ENCODE results near the gene SUGCT.

SUGCT gene

DNA sequence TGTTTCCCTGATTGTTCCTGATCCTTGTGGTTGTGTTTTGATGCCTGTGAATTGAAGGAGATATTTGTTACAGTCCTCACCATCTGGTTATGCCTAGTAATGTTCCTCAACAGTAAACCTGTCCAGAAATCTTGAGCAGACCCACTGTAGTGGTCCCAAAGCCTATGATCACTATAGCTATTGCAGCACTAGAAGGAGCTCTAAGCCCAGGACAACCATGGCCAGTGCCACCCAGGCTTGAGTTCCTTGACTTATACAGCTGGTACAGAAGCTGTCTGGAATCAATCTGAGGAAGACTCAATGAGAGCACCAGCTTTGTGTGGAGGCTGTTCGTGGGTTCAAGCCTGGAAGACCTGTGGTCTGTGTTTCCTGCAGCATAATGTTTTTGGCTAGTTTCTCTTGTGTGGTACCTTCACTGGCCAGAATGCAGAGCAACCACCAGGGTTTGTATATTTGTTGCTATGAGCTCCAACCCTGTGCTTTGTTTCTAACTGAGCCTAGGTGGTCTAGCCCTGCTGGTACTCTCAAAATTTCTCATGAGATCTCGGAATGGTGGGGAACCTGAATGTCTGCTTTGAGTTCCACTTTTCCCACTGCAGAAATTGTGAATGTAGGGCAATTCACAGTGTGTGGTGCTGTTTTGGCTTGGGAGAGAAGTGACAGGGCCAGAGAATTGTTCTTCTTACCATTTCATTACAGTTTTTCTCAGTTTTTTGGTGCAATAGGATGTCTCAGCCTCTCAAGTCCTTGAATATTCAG, 355.2 kb downstream of the SUGCT start:
- FAIRE-seq = no peak

DNA sequence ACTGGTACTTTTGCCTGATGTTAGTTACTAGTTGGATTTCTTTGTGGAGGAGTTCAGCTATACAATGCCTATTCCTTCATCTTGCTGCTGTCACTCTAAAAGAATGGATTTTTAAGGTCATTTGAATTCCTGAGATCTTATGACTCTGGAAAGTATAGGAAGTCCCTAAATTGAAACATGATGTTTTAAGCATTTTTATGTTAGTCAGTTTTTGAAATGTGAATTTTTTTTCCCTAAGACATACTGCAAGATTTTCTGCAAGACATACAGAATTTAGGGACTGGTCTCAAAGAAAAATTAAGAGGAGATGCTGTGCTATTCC, 355.8 kb downstream of the SUGCT start:
- no peak for FAIRE-seq

DNA sequence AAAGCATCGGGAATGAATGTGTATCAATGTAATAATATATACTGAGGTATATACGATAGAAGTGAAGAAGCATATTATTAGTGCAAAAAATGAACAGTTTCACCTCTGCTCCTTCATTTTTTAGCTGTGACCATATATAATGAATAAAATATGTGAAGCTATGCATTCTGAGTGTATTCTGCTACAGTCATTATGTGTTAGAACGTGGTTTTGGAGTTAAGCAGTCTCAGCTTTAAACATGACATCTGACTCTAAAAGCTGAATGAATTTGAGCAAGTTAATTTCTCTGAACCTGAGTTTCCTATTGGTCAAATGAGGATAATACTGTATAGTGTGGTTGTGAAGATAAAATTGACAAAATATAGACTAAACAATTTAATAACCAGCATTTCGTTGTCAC, 358.1 kb downstream of the SUGCT start:
- FAIRE-seq = no peak

DNA sequence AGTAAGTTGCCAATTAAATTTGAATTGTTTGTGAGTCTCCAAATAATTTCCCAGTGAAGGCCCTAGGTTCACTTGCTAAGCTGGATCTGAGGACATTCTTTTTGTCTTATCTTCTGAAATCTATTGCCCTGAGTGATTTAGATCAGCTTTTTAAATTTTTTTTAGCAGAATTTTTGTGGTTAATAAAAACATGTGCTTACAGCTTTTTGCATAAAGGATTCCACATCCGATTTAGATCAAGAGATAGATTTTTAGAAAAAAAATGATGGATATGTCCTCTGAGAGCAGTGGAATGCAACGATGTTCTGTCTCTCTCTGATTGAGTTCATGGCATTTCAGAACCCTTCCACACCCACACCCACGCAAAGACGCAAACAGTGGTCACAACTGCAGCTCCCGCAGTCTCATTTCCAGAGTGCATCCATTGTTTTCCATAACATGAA, 358.8 kb downstream of the SUGCT start:
- no peak for FAIRE-seq

DNA sequence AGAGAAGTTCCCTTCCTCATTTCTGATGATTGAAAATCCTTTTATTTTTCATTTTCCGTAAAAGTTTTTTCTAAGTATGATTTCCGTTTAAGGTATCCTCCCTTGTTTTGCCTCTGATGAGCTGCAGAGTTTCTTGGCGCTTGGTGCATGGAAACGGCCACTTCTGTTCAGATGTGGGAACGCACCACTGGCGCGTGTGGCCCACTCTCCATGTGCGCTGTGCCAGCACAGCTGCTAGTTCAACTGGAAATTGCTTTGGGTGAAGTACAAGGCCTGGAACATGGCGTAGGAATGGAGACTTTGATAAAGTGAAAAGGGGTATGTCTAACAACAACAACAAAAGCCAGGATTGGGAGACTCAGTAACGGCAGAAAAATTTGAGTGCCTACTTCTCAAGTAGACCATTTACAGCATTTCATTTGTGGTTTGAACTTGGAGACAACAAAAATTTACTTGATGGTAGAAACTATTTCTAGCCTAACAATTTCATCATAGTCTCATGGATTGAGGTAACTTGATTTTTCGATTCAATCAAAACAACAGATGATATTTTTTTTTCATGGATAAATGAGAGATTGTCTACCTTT, 364.2 kb downstream of the SUGCT start:
- no peak for FAIRE-seq

DNA sequence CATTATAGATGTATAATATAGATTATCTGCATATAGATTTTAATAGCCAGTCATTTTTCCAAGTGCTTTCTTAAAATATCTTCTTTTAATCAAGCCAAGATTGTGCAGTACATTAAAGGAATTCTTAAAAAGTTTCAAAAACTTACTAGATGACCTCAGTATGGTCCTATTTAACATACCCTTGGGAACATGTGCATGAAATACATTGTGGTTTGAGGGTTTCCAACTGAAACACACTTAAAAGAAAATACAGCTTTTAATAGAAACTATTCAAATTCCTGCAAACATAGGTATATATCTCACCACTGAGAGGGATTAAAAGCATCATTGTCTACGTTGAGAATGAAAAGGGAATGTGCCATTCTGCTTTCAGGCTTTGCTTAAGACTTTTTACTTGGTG, 364.9 kb downstream of the SUGCT start:
- no peak for FAIRE-seq

DNA sequence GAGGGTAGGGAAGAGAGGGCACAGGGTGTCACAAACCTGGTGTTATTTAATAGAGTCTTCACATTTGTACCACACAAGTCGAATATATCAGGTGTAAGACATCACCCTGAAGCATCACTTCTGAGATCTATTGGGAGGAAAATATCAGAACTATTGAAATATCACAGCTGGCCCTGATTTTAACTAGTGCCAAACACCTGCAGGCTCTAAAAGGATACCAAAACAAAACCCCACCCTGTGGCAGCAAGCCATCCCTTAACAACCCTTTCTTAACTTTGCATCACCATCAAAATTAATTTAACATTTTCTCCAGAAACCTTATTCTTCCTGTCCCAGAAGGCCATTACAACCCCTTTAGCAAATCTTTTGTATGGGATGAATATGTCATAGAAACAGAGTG, 365.4 kb downstream of the SUGCT start:
- no peak for FAIRE-seq

DNA sequence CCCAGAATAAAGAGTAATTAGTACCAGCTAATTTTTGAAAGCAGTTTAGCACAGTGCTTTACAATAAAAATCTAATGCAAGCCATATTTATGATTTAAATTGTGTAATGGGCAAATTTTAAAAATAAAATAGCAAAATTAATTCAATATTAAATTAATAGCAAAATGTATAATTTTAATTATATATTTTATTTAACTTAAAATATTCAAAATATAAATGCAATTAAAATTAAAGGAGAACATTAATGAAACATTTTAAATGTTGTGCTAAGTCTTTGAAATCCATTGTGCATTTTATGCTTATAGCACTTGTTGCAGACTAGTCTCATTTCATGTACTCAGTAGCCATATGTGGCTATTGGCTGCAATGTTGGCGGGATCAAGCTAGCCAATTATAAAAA, 367.6 kb downstream of the SUGCT start:
- no peak for FAIRE-seq

DNA sequence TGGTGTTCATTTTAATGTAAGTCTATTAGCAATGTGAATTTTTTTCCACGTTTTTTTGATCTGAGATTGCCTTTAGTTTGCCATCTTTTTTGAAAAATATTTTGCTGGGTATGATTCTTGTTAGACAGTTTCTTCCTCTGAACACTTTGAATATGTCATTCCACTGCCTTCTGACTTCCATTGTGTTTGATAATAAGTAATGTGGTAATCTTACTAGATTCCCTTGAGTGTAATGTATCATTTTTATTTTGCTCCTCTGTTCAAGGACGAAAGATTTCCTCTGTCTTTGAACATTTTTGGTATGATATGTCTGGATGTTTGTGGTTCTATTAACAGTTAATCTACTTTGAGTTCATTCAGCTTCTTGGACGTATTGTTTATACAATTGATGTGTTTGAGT, 371.4 kb downstream of the SUGCT start:
- no peak for FAIRE-seq

DNA sequence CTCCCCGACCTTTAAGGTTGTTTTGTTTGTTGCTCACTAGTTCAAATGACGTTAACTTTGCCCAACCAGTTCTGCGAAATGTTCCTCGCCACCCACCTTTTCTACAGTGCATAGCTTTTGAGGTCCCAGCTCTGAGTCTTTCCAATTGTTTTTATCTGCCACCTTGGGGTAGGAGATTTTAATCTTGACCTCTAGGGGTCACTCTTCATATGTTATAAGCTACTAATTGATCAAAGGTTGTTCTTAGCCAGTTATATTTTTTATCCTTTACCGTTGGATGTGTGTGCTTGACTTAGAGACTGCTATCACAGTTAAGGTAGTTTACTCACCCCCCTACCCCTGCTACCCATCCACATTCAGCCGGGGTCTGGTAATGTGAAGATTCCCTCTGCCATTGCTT, 372.4 kb downstream of the SUGCT start:
- no peak for FAIRE-seq

DNA sequence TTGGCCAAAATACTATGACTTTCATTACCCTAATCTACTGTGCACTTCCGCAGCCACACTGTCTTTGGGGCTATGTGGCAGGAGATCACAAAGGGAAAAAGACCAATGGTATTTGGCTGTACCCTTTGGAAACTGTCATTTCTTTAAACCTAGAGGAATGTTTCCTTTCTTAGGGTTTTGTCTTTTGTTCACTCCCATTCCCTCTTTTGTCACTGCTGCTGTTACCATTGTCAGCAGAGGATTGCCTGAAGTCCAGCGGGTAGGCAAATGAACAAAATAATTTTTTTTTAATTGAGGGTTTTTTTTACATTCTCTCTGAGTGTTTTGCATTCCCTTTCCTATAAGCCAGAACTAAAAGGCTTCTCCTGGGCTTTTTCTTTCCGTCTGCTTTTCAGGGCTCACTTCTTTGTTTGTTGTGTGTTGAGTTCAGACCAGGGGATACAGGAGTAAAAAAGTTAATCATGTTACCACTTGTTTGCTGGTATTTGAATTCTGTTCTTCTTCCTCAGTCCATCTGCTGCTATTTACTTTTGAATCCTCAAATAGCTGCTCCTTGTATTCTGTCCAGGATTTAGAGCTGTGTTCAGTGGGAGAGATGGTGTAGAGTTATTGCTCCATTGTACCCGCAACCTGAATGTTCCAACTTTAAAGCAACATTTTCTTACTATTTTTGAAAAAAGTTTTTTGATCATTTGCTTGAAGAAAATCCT, 374.6 kb downstream of the SUGCT start:
- FAIRE-seq = no peak

DNA sequence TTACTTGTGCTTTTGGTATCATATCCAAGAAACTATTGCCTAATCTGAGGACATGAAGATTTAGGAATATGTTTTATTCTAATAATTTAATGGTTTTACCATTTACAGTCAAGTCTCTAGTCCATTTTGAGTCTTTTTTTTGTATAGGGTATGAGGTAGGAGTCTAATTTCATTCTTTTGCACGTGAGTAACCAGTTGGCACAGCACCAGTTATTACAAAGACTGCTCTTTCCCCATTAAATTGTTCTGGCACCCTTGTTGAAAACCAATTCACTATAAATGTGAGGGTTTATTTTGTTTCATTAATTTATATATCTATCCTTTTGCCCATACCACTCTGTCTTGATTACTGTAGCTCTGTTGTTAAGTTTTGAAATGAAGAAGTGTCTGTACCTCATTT, 381.6 kb downstream of the SUGCT start:
- FAIRE-seq = no peak

DNA sequence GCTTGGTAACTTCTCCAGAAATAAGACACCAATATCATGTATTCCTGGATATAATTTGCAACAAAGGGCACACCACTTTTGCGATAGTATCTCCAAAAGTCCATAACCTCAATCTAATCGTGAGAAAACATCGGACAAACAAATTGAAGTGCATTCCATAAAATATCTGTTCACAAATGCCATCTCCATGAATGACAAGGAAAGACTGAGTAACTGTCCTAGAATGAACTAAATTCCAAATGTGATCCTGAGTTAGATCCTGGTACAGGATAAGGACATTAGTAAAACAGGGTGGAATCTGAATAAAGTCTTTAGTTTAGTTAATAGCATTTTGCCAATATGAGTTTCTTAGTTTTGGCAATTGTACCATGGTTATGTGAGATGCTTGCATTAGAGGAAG, 384.2 kb downstream of the SUGCT start:
- no peak for FAIRE-seq

DNA sequence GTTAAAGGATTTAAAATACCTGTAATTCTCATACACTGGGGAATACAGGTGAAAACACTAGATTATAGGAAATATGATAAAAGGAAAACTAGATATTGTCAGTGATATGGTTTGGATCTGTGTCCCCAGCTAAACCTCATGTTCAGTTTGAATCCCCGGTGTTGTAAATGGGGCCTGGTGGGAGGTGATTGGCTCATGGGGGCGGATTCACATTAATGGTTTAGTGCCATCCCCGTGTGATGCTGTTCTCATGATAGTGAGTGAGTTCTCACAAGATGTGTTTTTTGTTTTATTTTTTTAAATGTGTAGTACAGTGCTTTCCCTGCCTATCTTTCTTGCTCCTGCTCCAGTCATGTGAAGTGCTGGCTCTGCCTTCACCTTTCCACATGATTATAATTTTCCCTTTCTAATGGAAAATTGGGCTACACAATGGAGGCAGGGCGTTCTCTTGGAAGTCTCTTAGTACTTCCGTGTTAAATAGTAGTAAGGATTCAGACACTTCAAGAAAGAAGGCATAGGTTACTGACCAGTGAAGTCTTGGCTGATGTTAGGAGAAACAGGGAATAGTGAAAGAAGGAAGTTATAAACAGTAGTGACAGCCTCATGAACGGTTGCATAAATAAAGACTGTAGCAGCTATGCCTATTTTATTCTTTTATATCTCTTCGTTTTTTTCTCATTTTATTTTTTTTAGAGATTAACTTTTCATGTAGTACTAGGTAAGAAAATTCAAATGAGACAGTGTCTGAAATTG, 386.4 kb downstream of the SUGCT start:
- FAIRE-seq = no peak

DNA sequence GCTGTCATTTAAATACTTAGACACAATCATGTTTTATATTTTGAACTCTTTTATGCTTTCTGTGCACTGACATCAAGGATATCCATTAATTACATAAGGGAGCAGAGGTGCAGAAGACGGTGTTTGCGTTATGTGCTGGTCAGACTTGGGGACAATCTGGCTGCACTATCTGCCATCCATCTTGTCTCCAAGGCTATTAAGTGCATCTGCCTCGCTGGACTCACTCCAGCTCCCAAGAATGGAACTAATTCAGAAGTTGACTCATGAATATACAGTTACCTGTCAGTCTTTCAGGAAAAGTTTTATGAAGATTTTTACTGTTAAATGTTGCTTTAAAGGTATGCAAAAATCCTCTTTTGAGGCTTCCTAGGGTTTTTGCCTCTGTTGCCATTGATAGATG, 391.0 kb downstream of the SUGCT start:
- no peak for FAIRE-seq

DNA sequence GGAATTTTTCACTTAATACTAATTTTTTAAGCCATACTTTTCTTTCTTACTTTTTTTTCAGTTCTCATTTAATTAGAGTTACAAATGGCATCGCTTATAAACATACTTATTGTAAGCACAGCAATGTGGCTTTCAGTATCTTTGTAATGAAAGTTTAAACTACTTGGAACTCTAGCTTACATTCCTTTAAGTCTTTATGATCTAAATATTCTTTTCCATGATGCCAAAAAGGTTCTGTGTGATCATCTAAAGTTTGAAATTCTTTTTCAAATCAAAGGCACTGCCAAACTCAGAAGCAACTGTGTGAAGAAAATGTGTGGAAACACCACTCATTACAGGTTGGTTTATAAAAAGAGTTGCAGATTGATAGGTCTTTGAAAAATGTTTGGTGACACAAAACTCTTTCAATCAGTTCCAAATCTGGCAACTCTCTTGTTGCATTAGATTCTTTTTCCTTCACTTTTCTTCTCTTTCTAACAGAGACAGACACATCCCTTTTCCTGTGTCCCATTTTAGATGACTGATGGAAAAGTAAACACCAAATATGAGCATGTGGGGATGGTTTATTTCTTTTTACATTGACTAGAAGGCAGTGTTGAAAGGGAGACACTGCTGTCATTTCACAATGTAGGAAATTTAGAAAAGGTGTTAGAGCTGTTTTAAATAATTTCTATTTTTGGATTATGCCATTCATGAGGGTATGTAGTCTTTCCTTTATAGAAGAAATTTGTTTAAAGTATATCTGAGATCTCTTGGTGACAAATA, 392.3 kb downstream of the SUGCT start:
- no peak for FAIRE-seq

DNA sequence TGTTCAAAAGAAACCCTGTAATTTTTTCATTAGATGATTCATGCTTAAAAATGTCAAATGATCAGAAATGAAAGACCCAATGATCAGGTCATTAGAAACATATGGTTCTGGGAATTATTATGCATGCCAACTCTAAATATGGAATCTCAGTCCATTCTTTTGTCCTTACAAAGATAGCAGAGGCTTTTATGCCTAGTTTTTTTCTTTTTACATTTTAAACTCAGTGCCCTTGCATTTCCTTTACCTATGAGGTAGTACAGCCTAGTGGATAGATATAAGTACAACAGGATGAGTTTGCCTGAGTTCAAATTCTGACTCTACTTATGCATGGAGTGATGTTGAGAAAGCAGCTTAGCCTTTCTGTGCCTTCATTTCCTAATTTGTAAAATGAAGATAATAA, 392.9 kb downstream of the SUGCT start:
- no peak for FAIRE-seq

DNA sequence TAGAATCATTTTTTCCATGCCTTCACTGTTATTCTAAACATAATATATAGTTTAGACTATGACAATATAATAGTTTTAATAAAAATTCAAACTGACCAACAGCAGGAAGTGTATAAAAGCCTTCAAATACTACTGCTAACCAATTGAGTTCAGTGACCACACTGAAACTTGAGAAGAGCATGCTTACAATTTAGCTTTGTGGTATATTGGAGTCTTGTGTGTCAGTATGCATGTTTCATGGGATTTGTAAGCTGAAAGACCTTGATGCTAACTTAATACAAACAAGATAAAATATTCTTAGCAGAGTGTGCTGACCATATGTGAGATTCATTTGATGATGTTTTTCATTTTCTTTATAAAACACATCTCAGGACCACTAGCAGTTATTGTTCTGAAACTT, 395.5 kb downstream of the SUGCT start:
- no peak for FAIRE-seq

DNA sequence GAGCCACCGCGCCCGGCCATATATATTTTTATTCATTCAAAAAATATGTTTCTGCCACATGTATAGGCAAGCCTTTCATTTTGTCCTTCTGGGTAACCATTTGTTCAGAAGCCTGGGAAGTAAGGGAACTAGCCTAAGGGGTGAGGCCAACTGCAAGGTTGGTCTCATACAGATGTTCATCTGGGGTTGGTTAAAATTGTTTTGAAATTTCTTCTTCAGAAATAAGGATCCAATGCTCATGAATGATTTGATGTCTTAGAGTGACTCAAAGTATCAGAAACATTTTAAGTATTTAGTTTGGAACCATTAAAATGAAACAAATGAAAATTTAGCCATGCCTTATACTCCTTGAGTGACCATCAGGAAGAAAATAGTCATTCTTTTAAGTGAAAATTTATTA, 397.2 kb downstream of the SUGCT start:
- FAIRE-seq = no peak

DNA sequence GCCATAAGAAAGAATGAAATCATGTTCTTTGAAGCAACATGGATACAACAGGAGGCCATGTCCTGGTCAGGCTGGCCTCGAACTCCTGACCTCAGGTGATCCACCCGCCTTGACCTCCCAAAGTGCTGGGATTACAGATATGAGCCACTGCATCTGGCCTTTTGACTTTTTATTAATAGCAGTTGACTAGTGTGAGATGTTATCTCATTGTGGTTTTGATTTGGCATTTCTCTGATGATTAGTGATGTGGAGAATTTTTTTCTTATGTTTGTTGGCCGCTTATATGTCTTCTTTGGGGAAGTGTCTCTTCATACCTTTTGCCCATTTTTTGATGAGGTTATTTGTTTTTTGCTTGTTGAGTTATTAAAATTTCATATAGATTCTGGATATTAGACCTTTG, 400.9 kb downstream of the SUGCT start:
- no peak for FAIRE-seq

DNA sequence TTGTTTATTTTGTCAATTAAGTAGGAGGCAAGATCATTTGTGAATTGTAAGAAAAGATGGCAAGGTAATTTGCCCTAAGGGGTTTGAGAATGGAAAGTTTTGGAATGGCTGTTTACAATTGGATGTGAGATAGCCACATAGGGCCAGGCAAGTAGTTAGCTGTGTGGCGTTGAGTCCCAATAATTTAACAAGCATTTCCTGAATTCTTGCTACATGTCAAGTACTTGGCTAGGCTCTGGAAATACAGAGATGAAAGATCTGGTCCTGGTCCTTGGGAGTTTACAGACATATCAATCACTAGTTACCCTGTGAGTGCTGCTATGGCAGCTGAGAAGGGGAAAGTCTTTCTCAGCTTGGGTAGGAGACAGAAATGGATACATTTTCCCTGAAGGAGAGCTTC, 401.6 kb downstream of the SUGCT start:
- no peak for FAIRE-seq

DNA sequence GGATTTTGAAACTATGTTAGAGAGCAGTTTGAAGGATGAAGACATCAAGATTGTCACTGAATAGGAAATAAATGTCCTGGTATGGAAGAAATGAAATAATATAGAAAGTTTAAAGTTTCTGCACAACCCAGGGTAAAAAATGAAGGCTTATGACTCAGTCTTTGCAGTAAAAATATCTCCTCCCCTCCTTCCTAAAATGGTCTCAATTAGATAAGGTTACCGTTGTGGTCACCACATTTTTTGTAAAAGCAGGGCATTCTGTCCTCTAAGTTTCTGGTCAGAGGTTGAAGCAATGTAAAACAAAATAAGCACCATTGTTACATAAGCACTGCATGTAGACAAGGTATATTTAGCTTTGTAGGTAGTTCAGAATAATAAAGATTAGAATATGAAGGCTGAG, 403.5 kb downstream of the SUGCT start:
- no peak for FAIRE-seq

DNA sequence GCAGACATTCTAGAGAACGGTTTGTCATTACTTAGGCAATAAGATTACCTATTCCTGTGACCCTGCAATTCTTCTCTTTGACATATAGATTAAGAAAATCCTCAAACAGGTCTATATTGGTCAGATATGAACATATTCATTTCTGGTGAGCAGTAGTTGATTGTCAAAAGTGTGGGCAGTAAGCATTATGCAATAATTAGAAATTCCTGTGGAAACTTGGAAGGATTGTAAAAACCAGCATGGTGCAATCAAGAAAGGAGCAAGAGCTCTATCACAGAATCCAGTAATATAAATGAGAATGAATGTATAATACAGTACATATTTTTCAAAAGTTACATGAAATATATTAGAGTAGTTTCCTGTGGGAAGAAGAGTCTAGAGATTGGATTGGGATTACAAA, 406.5 kb downstream of the SUGCT start:
- FAIRE-seq = no peak
